Heart right ventricle (tissue), 16 donors: ENCODE data around the gene RAD54L2. TPM values are rescaled to one million over a fixed set of nuclear protein-coding genes. Genes with fewer than 3 reads are reported as not detected.

ENCODE experiments used
- ATAC-seq, 8 donors: fragments of 200-7000 bp; cut with Tn5 transposase; one replicate each; pipeline ENCODE4 v1.9.1; 2020; ENCODE audit warnings: mild to moderate bottlenecking in 8 of 8, moderate library complexity in 8 of 8, moderate number of reproducible peaks in 1 of 8
- DNase-seq, 2 donors: peaks; one replicate each; pipeline ENCODE4 v3.0.0-alpha.2; 2020
- H3K27ac ChIP-seq, 10 donors: fragments of 200-600 bp; sonication (generic) in 2 of 10; one replicate each; pipeline versions ENCODE4 v1.5.0 to v1.8.0; 2020 to 2022; ENCODE audit warnings: mild to moderate bottlenecking in 3 of 10
- H3K27me3 ChIP-seq, 7 donors: fragments of 200-600 bp; one replicate each; pipeline ENCODE4 v1.8.0; 2021 to 2022; ENCODE audit warnings: mild to moderate bottlenecking in 2 of 7
- H3K36me3 ChIP-seq, 9 donors: fragments of 200-600 bp; sonication (generic) in 1 of 9; one replicate each; pipeline versions ENCODE4 v1.5.0 to v1.8.0; 2020 to 2022; ENCODE audit warnings: mild to moderate bottlenecking in 2 of 9
- H3K4me1 ChIP-seq, 9 donors: fragments of 200-600 bp; sonication (generic) in 1 of 9; one replicate each; pipeline versions ENCODE4 v1.5.0 to v1.8.0; 2020 to 2022; ENCODE audit warnings: mild to moderate bottlenecking in 4 of 9
- H3K4me3 ChIP-seq, 10 donors: fragments of 200-600 bp; sonication (generic) in 2 of 10; one replicate each; pipeline versions ENCODE4 v1.5.0 to v1.8.0; 2020 to 2022; ENCODE audit warnings: mild to moderate bottlenecking in 7 of 10, moderate library complexity in 2 of 10
- H3K9me3 ChIP-seq, 11 donors: fragments of 200-600 bp in 10 of 11; sonication (generic) in 2 of 11; one replicate each; pipeline versions ENCODE4 v1.5.0 to v1.8.0; 2013 to 2022; ENCODE audit warnings: mild to moderate bottlenecking in 2 of 11, control low read depth in 1 of 11, moderate library complexity in 1 of 11
- WGBS, 2 donors: extraction: QIAGEN DNeasy Blood & Tissue Kit; methylation state at CpG; one replicate each; pipeline ENCODE4 v1.1.7; 2013; ENCODE audit warnings: inconsistent platforms in 1 of 2; 5-methylcytosine and 5-hydroxymethylcytosine counted together
- intact Hi-C, 10 donors: fragments of 100-400 bp; cut with DNase I; formaldehyde crosslinking; loops; one replicate each; pipeline versions ENCODE4 v1.11.1 to v1.14.2; 2022
- polyA plus RNA-seq, 2 donors: library from polyadenylated mRNA; stranded (reverse); fragments of 200-250 nt; gene quantifications; one replicate each; pipeline ENCODE4 v1.2.3, GENCODE V29; 2013
- total RNA-seq, 10 donors: library from RNA; stranded (reverse); fragmentation: NEBNext Ultra II Directional in 3 of 10; extraction: Animal tissue kit (Norgen Biotek cat#: 25700) in 3 of 10; gene quantifications; one replicate each; pipeline versions ENCODE4 v1.2.1 to v1.2.4, GENCODE V29; 2021 to 2023
- TF ChIP-seq, protein P1 (sequence below), 9 donors: fragments of 200-600 bp; sonication (generic) in 2 of 9; IDR thresholded peaks; one replicate each; pipeline versions ENCODE4 v1.5.0 to v1.8.0; 2021 to 2022; ENCODE audit warnings: antibody characterized with exemption in 9 of 9, mild to moderate bottlenecking in 5 of 9, moderate library complexity in 1 of 9
- donor health status: Arrhythmogenic right ventricular cardiomyopathy.
- donor health status: ischemic (EF 13 %, LVEDD 7.1; RV severe dilation, severe dysfunction).
- donor health status: healthy with polysubstance abuse.
- donor health status: DM: no; HTN: yes; CAD: no.
- donor health status: DM: no; HTN: no; CAD: no.
- donor health status: ischemic (EF 25% LVEDD 6.9; RV normal size, moderate dysfunction).
- donor health status: ischemic (EF 25% LVEDD 5.7; RV mildly dilated, moderate dysfunction).
- donor health status: healthy.
- donor health status: DM: yes; HTN: yes; CAD: no.
- donor health status: Ischemic cardiomyopathy.
- donor health status: ischemic (EF 35%, LVEDD 5.7; RV mildly dilated, moderate dysfunction).
- donor health status: nonischemic (EF 11% LVEDD 7.7; RV severe dilation, severe dysfunction).
- donor health status: DM: yes; HTN: yes; CAD: no.
- donor health status: PGD.
- donor health status: ischemic (EF 29% LVEDD 5.4; RV normal size, mild dysfunction).
- donor health status: nonischemic (EF 23%, LVEDD 6.1; RV moderate dilation, normal function).

RAD54L2 gene
- total and polyA plus RNA-seq, 12 donors = 1.8 to 14.5 (median 12.9) TPM

DNA sequence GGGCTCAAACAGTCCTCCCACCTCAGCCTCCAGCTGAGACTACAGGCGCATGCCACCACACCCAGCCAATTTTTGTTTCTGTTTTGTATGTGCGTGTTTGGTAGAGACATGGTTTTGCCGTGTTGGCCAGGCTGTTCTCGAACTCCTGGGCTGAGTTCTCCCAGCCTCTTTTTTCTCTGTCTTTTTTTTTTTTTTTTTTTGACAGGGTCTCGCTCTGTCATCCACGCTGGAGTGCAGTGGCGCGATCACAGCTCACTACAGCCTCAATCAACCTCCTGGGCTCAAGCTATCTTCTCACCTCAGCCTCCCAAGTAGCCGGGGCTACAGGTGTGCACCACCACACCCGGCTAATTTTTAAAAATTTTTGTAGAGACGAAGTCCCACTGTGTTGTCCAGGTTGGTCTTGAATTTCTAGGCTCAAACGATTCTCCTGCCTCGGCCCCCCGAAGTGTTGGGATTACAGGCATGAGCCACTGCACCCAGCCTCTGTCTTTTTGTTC lies 37.8 kb upstream of the RAD54L2 start:
- ATAC-seq = no peak

DNA sequence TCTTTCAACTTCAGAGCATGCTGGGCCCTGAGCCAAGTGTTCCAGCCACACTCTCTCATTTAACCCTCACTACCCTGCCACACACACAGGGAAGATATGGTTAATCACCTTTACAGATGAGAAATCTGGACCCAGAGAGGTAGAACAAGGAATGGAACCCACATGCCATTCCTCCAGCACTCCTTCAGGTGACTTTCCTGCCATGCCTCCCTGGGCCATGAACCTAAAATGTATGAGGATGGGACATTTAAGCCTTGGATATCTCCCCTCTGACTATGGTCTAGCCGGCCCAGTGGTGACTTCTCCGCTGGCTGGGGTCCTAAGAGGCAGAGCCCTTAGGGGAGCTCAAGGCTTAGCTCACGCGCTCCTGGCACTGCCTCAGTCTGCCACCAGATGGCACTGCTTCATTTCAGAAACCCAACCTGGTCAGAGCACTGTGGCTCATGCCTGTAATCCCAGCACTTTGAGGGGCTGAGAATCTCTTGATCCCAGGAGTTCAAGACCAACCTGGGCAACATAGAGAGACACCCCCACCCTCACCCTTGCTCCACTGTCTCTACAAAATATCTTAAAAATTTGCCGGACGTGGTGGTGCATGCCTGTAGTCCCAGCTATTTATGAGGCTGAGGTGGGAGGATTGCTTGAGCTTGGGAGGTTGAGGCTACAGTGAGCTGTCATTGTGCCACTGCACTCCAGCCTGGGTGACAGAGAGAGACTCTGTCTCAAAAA lies 36.5 kb upstream of the RAD54L2 start:
- peak; percentile 69 to 78 for DNase-seq
- ATAC-seq = peak in 4 of 8 donors; percentile 16 to 30 (median 23)
- H3K27me3 ChIP-seq = no peaks in the 10 kb centered on the region
- H3K27ac ChIP-seq = no peak overlapping the region
- no peak overlapping the region for H3K4me3 ChIP-seq
- TF ChIP-seq, protein P1, sequence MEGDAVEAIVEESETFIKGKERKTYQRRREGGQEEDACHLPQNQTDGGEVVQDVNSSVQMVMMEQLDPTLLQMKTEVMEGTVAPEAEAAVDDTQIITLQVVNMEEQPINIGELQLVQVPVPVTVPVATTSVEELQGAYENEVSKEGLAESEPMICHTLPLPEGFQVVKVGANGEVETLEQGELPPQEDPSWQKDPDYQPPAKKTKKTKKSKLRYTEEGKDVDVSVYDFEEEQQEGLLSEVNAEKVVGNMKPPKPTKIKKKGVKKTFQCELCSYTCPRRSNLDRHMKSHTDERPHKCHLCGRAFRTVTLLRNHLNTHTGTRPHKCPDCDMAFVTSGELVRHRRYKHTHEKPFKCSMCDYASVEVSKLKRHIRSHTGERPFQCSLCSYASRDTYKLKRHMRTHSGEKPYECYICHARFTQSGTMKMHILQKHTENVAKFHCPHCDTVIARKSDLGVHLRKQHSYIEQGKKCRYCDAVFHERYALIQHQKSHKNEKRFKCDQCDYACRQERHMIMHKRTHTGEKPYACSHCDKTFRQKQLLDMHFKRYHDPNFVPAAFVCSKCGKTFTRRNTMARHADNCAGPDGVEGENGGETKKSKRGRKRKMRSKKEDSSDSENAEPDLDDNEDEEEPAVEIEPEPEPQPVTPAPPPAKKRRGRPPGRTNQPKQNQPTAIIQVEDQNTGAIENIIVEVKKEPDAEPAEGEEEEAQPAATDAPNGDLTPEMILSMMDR (IDR thresholded peaks at IDR 0.05) = peak; percentile 81 to 98 (median 96)
- H3K9me3 ChIP-seq = no peaks in the 10 kb centered on the region
- 7% methylated on average over 6 of the region's 6 CpGs for WGBS, 2 donors
- intact Hi-C loops = loop anchor here (1.0 to 10.0 kb wide), 15 partner anchors 35 to 300 kb away; partner anchors contain the start of genes TEX264 (in 3 of the 10), RAD54L2 (in 2 of the 10) and RBM15B (in 2 of the 10)
- no peaks in the 10 kb centered on the region for H3K36me3 ChIP-seq
- H3K4me1 ChIP-seq = peaks cover 0 to 15% (median 10%) of the 10 kb centered on the region in 9 donors

More for the DNA sequence above, 37.8 kb upstream of the RAD54L2 start:
- peaks cover 0 to 15% (median 10%) of the 10 kb centered on the region in 9 donors for H3K4me1 ChIP-seq
- peaks cover 0 to 12% (median 0%) of the 10 kb centered on the region in 9 donors for H3K36me3 ChIP-seq
- DNase-seq = peak in 1 of 2 donors; percentile 23
- H3K27me3 ChIP-seq = no peaks in the 10 kb centered on the region
- TF ChIP-seq, protein P1 (IDR thresholded peaks at IDR 0.05) = no peak
- 93 to 98% methylated on average over 14 of the region's 14 CpGs for WGBS, 2 donors
- intact Hi-C loops = loop anchor here in 9 of 10 donors (1.0 to 10.0 kb wide), 10 partner anchors 37 to 302 kb away; partner anchors contain the start of genes TEX264 (in 3 of the 9), RAD54L2 (in 2 of the 9) and RBM15B (in 2 of the 9)
- peak overlapping the region; percentile 18 to 97 (median 95) for H3K27ac ChIP-seq
- no peaks in the 10 kb centered on the region for H3K9me3 ChIP-seq
- H3K4me3 ChIP-seq = peak overlapping the region in 8 of 10 donors; percentile 62 to 93 (median 85)

DNA sequence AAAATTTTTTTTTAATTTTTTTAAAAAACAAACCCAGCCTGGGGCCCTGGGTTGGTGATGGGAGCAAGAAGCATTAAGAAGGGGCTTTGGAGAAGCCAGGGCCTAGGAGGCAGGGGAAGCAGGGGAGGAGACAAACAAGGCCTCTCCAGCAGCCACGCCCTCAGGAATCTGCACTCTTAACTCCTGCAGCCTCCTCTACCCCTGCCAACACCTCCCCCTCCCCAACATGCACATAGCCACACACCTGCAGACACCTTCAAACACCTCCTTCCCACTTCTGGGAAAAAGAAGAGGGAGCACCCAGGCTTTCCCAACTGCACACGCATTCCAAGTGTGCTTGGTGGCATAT lies 36.0 kb upstream of the RAD54L2 start:
- ATAC-seq (no peak), DNase-seq (no peak)
- WGBS, 2 donors = 28 to 32% methylated on average over 2 of the region's 2 CpGs
- H3K36me3 ChIP-seq = no peaks in the 10 kb centered on the region
- H3K4me1 ChIP-seq = peaks cover 0 to 15% (median 10%) of the 10 kb centered on the region in 9 donors
- no peak overlapping the region for H3K27ac ChIP-seq
- H3K27me3 ChIP-seq = no peaks in the 10 kb centered on the region
- intact Hi-C loops = loop anchor here (1.0 to 10.0 kb wide), 14 partner anchors 35 to 300 kb away; partner anchors contain the start of genes RAD54L2 (in 2 of the 10), RBM15B (in 2 of the 10) and TEX264 (in 1 of the 10)
- TF ChIP-seq, protein P1 (IDR thresholded peaks at IDR 0.05) = no peak
- no peak overlapping the region for H3K4me3 ChIP-seq
- no peaks in the 10 kb centered on the region for H3K9me3 ChIP-seq

DNA sequence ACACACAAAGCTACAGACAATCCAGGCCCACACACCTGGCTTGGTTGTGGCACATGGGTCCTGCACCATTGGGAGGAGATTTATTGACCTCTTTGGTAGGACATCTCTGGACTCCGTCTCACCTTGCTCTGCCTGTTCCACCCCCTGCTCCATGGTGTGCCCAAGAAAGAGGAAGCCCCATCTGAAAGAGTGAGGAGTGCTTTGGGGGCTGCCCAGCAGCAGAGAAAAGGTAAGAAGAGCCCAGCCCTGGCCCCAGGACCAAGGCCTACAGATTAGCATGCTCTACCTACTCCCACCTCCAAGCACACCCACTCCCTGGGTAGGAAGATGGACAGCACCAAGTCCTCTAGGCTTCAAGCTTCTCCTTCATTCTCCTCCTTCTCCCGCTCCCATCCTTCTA lies 35.5 kb upstream of the RAD54L2 start:
- H3K27ac ChIP-seq = no peak overlapping the region
- H3K4me3 ChIP-seq = no peak overlapping the region
- TF ChIP-seq, protein P1 (IDR thresholded peaks at IDR 0.05) = no peak
- H3K36me3 ChIP-seq = no peaks in the 10 kb centered on the region
- WGBS, 2 donors = 82 to 91% methylated on average over 2 of the region's 2 CpGs
- peaks cover 0 to 15% (median 10%) of the 10 kb centered on the region in 9 donors for H3K4me1 ChIP-seq
- no peaks in the 10 kb centered on the region for H3K27me3 ChIP-seq
- no peak for ATAC-seq
- H3K9me3 ChIP-seq = no peaks in the 10 kb centered on the region
- intact Hi-C loops = loop anchor here in 9 of 10 donors (2.0 to 10.0 kb wide), 10 partner anchors 34 to 299 kb away; partner anchors contain the start of genes RAD54L2 (in 2 of the 9), RBM15B (in 2 of the 9) and TEX264 (in 1 of the 9)
- DNase-seq = no peak
